Keratinocyte (primary cell): ENCODE data around the gene MYH9. TPM values are rescaled to one million over a fixed set of nuclear protein-coding genes. Genes with fewer than 3 reads are reported as not detected.
A peak's percentile ranks its signal among the peaks of the same experiment; 100 is the strongest.

Experiments
- DNase-seq: peaks from one replicate; pipeline ENCODE4 v3.0.0-alpha.2; 2011; ENCODE audit warnings: low read depth, missing footprints, low spot score
- FAIRE-seq: peaks from 2 replicates; lab custom pipeline; 2011; peaks lifted over from hg19 to GRCh38; lab: Jason Lieb, UNC
- H2AFZ ChIP-seq: 2 replicates; pipeline ENCODE4 v1.6.0; 2012; ENCODE audit warnings: low read length, control low read depth, inconsistent platforms; ENCODE audit not compliant: control insufficient read depth
- H3K27ac ChIP-seq: 2 replicates; pipeline ENCODE4 v1.5.1; 2011; ENCODE audit warnings: low read length; ENCODE audit not compliant: control insufficient read depth, insufficient read depth
- H3K27me3 ChIP-seq: 3 replicates; pipeline ENCODE4 v1.6.0; 2011; ENCODE audit warnings: low read length; ENCODE audit not compliant: control insufficient read depth, insufficient read depth; ENCODE audit errors: extremely low read depth
- H3K36me3 ChIP-seq, 2 experiments: 2 replicates in 1 of 2; 3 replicates in 1 of 2; pipeline ENCODE4 v1.5.1; 2011; ENCODE audit warnings: low read length in 2 of 2, mild to moderate bottlenecking in 1 of 2; ENCODE audit not compliant: control insufficient read depth in 2 of 2, insufficient read depth in 2 of 2; ENCODE audit errors: extremely low read depth in 1 of 2
- H3K4me1 ChIP-seq: 3 replicates; pipeline ENCODE4 v1.5.1; 2011; ENCODE audit warnings: low read length; ENCODE audit not compliant: control insufficient read depth, insufficient read depth; ENCODE audit errors: extremely low read depth
- H3K4me2 ChIP-seq: 3 replicates; pipeline ENCODE4 v1.6.0; 2011; ENCODE audit warnings: low read depth, low read length; ENCODE audit not compliant: control insufficient read depth, insufficient read depth; ENCODE audit errors: extremely low read depth
- H3K4me3 ChIP-seq, 3 experiments: fragments of 200-600 bp in 1 of 3; sonication (generic) in 1 of 3; 2 replicates in 2 of 3; 3 replicates in 1 of 3; pipeline ENCODE4 v1.5.1; 2011 to 2016; ENCODE audit warnings: low read length in 3 of 3, mild to moderate bottlenecking in 3 of 3, control low read depth in 2 of 3, inconsistent platforms in 1 of 3, low read depth in 1 of 3, mixed read lengths in 1 of 3, mixed run types in 1 of 3, moderate library complexity in 1 of 3; ENCODE audit not compliant: control insufficient read depth in 2 of 3, insufficient read depth in 2 of 3; ENCODE audit errors: extremely low read depth in 1 of 3
- H3K79me2 ChIP-seq: 2 replicates; pipeline ENCODE4 v1.6.0; 2012; ENCODE audit warnings: low read length; ENCODE audit not compliant: control insufficient read depth, insufficient read depth
- H3K9ac ChIP-seq: 3 replicates; pipeline ENCODE4 v1.6.0; 2011; ENCODE audit warnings: low read length; ENCODE audit not compliant: control insufficient read depth, insufficient read depth; ENCODE audit errors: extremely low read depth
- H3K9me1 ChIP-seq: 3 replicates; pipeline ENCODE4 v1.6.0; 2011; ENCODE audit warnings: low read length; ENCODE audit not compliant: control insufficient read depth, insufficient read depth; ENCODE audit errors: extremely low read depth
- H3K9me3 ChIP-seq: 2 replicates; pipeline ENCODE4 v1.5.1; 2012; ENCODE audit warnings: low read depth, low read length; ENCODE audit not compliant: control insufficient read depth
- H4K20me1 ChIP-seq: 3 replicates; pipeline ENCODE4 v1.6.0; 2011; ENCODE audit warnings: low read length; ENCODE audit not compliant: control insufficient read depth, insufficient read depth; ENCODE audit errors: extremely low read depth
- CTCF ChIP-seq, 3 experiments: IDR thresholded peaks in 1 of 3; conservative IDR thresholded peaks in 1 of 3; optimal IDR thresholded peaks in 1 of 3; 2 replicates in 2 of 3; 3 replicates in 1 of 3; pipeline versions ENCODE3 to v1.5.1; 2011; ENCODE audit warnings: low read length in 3 of 3, mild to moderate bottlenecking in 3 of 3, moderate library complexity in 2 of 3, control low read depth in 1 of 3, inconsistent platforms in 1 of 3; ENCODE audit not compliant: insufficient read depth in 2 of 3; ENCODE audit errors: extremely low read depth in 1 of 3
- EZH2 ChIP-seq: IDR thresholded peaks from one replicate; pipeline ENCODE4 v1.6.1; 2012; ENCODE audit warnings: inconsistent platforms, mild to moderate bottlenecking, low read length, moderate library complexity
- dilution Hi-C: fragments of 300-500 bp; cut with MboI; formaldehyde crosslinking; loops from one replicate; pipeline ENCODE4 v1.7.0; 2020; ENCODE audit warnings: low sequenced_read_pairs; ENCODE audit not compliant: extremely low pct_ligation_motif_present
- polyA plus RNA-seq, 5 experiments: library from polyadenylated mRNA; depleted of rRNA in 3 of 5; stranded (reverse) in 3 of 5; stranded (forward) in 1 of 5; unstranded in 1 of 5; fragments of >200 nt; gene quantifications; 1 replicate in 1 of 5; 2 replicates in 3 of 5; 3 replicates in 1 of 5; pipeline versions ENCODE4 v1.2.1 to v1.2.3, GENCODE V29; 2011 to 2012; ENCODE audit warnings: missing spikeins in 2 of 5, low read depth in 1 of 5, low replicate concordance in 1 of 5

MYH9 gene
- polyA plus RNA-seq, 1 donor (not counting 4 experiments of a cell fraction or from before 2014, with no cell fraction given), result 351 TPM

- H3K4me3 ChIP-seq, result peak overlapping the region in 2 of 3 experiments; percentile 17 to 28
- H2AFZ ChIP-seq, result no peak overlapping the region
- dilution Hi-C loops, result no loop called here
- H3K4me1 ChIP-seq, result peaks cover 89% of the 10 kb centered on the region
- peaks cover 86% of the 10 kb centered on the region for H4K20me1 ChIP-seq
- no peaks in the 10 kb centered on the region for H3K27me3 ChIP-seq
- H3K36me3 ChIP-seq, result peaks cover 22 to 27% of the 10 kb centered on the region in 2 experiments
- TF ChIP-seq EZH2 (no peak), CTCF (optimal IDR thresholded peaks at IDR 0.05 in 1 of 3, IDR thresholded peaks at IDR 0.05 in 1 of 3, conservative IDR thresholded peaks at IDR 0.05 in 1 of 3; ENCODE audit: extremely low read depth in 1 of 3, insufficient read depth in 2 of 3, low read length in 3 of 3) (peak in 1 of 3 experiments; percentile 17)
- H3K9me1 ChIP-seq, result peaks cover 4% of the 10 kb centered on the region
- no peaks in the 10 kb centered on the region for H3K9me3 ChIP-seq
- H3K79me2 ChIP-seq, result peaks cover 98% of the 10 kb centered on the region
- H3K9ac ChIP-seq, result peak overlapping the region; percentile 26
- peak; percentile 94 for FAIRE-seq
- peak overlapping the region; percentile 67 for H3K4me2 ChIP-seq
- no peak for DNase-seq
- peak overlapping the region; percentile 72 for H3K27ac ChIP-seq
Observed at GRCh38 chr22:36374603-36375024, 13.2 kb downstream of the MYH9 start.

GRCh38 chr22:36373258-36373579, 14.5 kb downstream of the MYH9 start:
- Histone ChIP-seq H3K9me3 (no peaks in the 10 kb centered on the region), H3K4me1 (peaks cover 93% of the 10 kb centered on the region), H2AFZ (no peak overlapping the region), H3K9ac (peak overlapping the region; percentile 17), H3K4me3 (no peak overlapping the region), H3K27ac (peak overlapping the region; percentile 55), H3K79me2 (peaks cover 99% of the 10 kb centered on the region), H3K36me3 (peaks cover 20 to 22% of the 10 kb centered on the region in 2 experiments), H3K27me3 (no peaks in the 10 kb centered on the region), H3K4me2 (peak overlapping the region; percentile 67), H3K9me1 (peaks cover under 1% of the 10 kb centered on the region), H4K20me1 (peaks cover 87% of the 10 kb centered on the region)
- dilution Hi-C loops, result no loop called here
- TF ChIP-seq CTCF (optimal IDR thresholded peaks at IDR 0.05 in 1 of 3, IDR thresholded peaks at IDR 0.05 in 1 of 3, conservative IDR thresholded peaks at IDR 0.05 in 1 of 3; ENCODE audit: extremely low read depth in 1 of 3, insufficient read depth in 2 of 3, low read length in 3 of 3), result no peak
- no peak for TF ChIP-seq EZH2
- FAIRE-seq (peak; percentile 20), DNase-seq (no peak)
